GM23248 (cell line): ENCODE data around the gene CDC123. TPM values are rescaled to one million over a fixed set of nuclear protein-coding genes. Genes with fewer than 3 reads are reported as not detected.
"Not testable (repeated sequence)": the region's sequence is repeated elsewhere in the genome, so short reads cannot be mapped to it uniquely, and the experiment has no call there.

ENCODE experiments used
- DNase-seq: peaks from one replicate; pipeline ENCODE4 v3.0.0-alpha.2; 2015
- H2AFZ ChIP-seq: fragments of 200-600 bp; sonication (generic); 2 replicates; pipeline ENCODE4 v1.6.1; 2016; ENCODE audit warnings: antibody characterized with exemption
- H3F3A ChIP-seq: fragments of 200-600 bp; sonication (generic); 2 replicates; pipeline ENCODE4 v1.6.1; 2016; ENCODE audit warnings: mild to moderate bottlenecking, antibody characterized with exemption, mixed run types; ENCODE audit not compliant: insufficient read depth
- H3K27ac ChIP-seq: fragments of 200-600 bp; sonication (generic); 2 replicates; pipeline ENCODE4 v1.5.1; 2016; ENCODE audit warnings: mild to moderate bottlenecking
- H3K27me3 ChIP-seq: fragments of 200-600 bp; sonication (generic); replicated peaks from 2 replicates; pipeline ENCODE4 v1.6.1; 2016; ENCODE audit warnings: mild to moderate bottlenecking; ENCODE audit not compliant: insufficient read depth
- H3K36me3 ChIP-seq: fragments of 200-600 bp; sonication (generic); 2 replicates; pipeline ENCODE4 v1.6.1; 2016; ENCODE audit warnings: low read depth, mild to moderate bottlenecking
- H3K4me1 ChIP-seq: fragments of 200-600 bp; sonication (generic); 2 replicates; pipeline ENCODE4 v1.6.1; 2016; ENCODE audit warnings: mild to moderate bottlenecking; ENCODE audit not compliant: insufficient read depth
- H3K4me2 ChIP-seq: fragments of 200-600 bp; sonication (generic); one replicate; pipeline ENCODE4 v1.6.1; 2016; ENCODE audit warnings: mild to moderate bottlenecking; ENCODE audit not compliant: unreplicated experiment
- H3K4me3 ChIP-seq: fragments of 200-600 bp; sonication (generic); 2 replicates; pipeline ENCODE4 v1.5.1; 2016; ENCODE audit warnings: mild to moderate bottlenecking
- H3K79me2 ChIP-seq: fragments of 200-600 bp; sonication (generic); 2 replicates; pipeline ENCODE4 v1.6.1; 2016; ENCODE audit warnings: mild to moderate bottlenecking; ENCODE audit not compliant: insufficient read depth
- H3K9ac ChIP-seq: fragments of 200-600 bp; sonication (generic); 2 replicates; pipeline ENCODE4 v1.6.1; 2016; ENCODE audit warnings: mild to moderate bottlenecking
- H3K9me2 ChIP-seq: fragments of 200-600 bp; sonication (generic); 2 replicates; pipeline ENCODE4 v1.6.1; 2016; ENCODE audit warnings: mixed run types, mild to moderate bottlenecking, moderate library complexity; ENCODE audit not compliant: insufficient read depth
- H3K9me3 ChIP-seq: fragments of 200-600 bp; sonication (generic); one replicate; pipeline ENCODE4 v1.6.1; 2017; ENCODE audit warnings: low read depth
- H4K20me1 ChIP-seq: fragments of 200-600 bp; sonication (generic); 2 replicates; pipeline ENCODE4 v1.6.0; 2016; ENCODE audit not compliant: insufficient read depth
- EZH2 ChIP-seq: fragments of 200-600 bp; sonication (generic); IDR thresholded peaks from 2 replicates; pipeline ENCODE4 v1.6.1; 2018; ENCODE audit warnings: antibody characterized with exemption, mild to moderate bottlenecking; ENCODE audit not compliant: insufficient read depth, poor library complexity, severe bottlenecking
- EZH2phosphoT487 ChIP-seq: fragments of 200-600 bp; sonication (generic); IDR thresholded peaks from 2 replicates; pipeline ENCODE4 v1.6.1; 2018; ENCODE audit warnings: antibody characterized with exemption, moderate library complexity, mild to moderate bottlenecking, low read depth; ENCODE audit not compliant: insufficient read depth
- WGBS, 2 experiments: methylation state at CpG; one replicate each; pipeline ENCODE4 v1.1.6; 2015 to 2017; ENCODE audit warnings: low lambda C conversion rate in 2 of 2, low coverage in 1 of 2; ENCODE audit errors: missing lambda C conversion rate in 2 of 2; 5-methylcytosine and 5-hydroxymethylcytosine counted together
- in situ Hi-C: fragments of 300-500 bp; cut with MboI; formaldehyde crosslinking; loops from 2 replicates; pipeline ENCODE4 v1.15.0; 2020
- polyA plus RNA-seq: library from polyadenylated mRNA; unstranded; fragments of >200 nt; fragmentation: Nextera tagmentation; extraction: Ambion mirVana; gene quantifications from 2 replicates; pipeline ENCODE4 v1.2.1, GENCODE V29; 2016
- total RNA-seq: library from RNA; depleted of rRNA; stranded (reverse); fragments of >200 nt; shearing (Covaris generic); gene quantifications from 2 replicates; pipeline ENCODE4 v1.2.3, GENCODE V29; 2014

The CDC123 gene
- total and polyA plus RNA-seq, 2 experiments from 2014 or later = 100 to 146 TPM

DNA sequence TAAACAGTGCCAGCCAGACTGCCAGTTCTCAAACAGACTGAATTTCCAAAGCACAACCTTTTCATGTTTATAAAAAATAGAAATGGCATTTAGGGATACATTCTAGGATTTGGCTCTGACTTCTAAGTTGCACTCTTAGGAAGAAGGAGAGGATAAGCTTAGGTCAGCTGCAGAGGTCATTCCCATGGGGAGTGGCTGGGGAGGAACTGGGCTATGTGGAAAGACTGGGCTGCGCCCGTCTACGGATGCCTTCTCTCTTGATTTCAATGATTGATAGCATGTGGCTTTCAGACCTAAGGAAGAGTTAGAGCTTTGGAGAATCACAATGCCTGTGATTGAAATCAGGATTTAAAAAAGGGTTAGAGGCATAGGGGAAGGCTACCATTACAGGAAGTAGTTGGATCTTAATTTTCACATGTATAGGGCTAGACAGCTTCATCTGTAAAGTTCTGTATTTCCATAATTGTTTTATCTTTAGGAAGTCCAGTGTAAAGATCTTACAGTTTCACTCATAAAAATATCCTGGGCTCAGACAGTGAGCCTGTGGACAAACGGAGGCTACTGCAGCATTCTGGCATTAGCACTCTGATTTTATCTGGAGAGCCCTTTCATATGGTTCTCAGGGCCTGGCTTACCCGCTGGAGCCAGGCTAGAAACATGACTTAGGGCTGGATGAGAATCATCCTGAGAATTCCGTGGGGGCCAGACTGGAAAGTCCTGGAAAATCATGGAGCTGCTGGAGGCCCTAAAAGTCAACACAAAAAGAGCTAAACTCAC lies 29.8 kb upstream of the CDC123 start:
- Histone ChIP-seq H3K27ac (no peak overlapping the region), H4K20me1 (no peaks in the 10 kb centered on the region), H3K4me1 (no peaks in the 10 kb centered on the region), H2AFZ (no peak overlapping the region), H3K9me3 (no peaks in the 10 kb centered on the region), H3K9me2 (no peaks in the 10 kb centered on the region), H3F3A (0 out of 2 replicates have a peak, but pooled peaks cover 7% of the 10 kb centered on the region), H3K4me2 (no peak overlapping the region), H3K4me3 (no peak overlapping the region), H3K27me3 (no peaks in the 10 kb centered on the region), H3K36me3 (peaks cover 52% of the 10 kb centered on the region), H3K79me2 (no peaks in the 10 kb centered on the region), H3K9ac (no peak overlapping the region)
- no peak for DNase-seq
- WGBS, 2 experiments = 91 to 94% methylated on average over 6 of the region's 6 CpGs
- TF ChIP-seq EZH2 = no peak
- no peak for TF ChIP-seq EZH2phosphoT487
- in situ Hi-C loops = no loop called here

GRCh38 chr10:12171512-12171911 lies 24.5 kb upstream of the CDC123 start:
- H3K9me2 ChIP-seq, H3F3A ChIP-seq, in situ Hi-C loops, H3K9ac ChIP-seq, H3K9me3 ChIP-seq, H3K79me2 ChIP-seq, H3K27ac ChIP-seq, H2AFZ ChIP-seq, H3K4me3 ChIP-seq, H4K20me1 ChIP-seq, H3K4me1 ChIP-seq, DNase-seq, H3K27me3 ChIP-seq, H3K4me2 ChIP-seq: not testable (repeated sequence)
- peaks cover 58% of the 10 kb centered on the region for H3K36me3 ChIP-seq
- 97 to 100% methylated on average over 6 of the region's 6 CpGs for WGBS, 2 experiments

GRCh38 chr10:12177642-12178041 lies 18.3 kb upstream of the CDC123 start:
- 54 to 55% methylated on average over 9 of the region's 9 CpGs for WGBS, 2 experiments
- Histone ChIP-seq H3K36me3 (peaks cover 37% of the 10 kb centered on the region), H3K9ac (no peak overlapping the region), H3K27me3 (no peaks in the 10 kb centered on the region), H3K4me3 (no peak overlapping the region), H3F3A (peaks cover 7% of the 10 kb centered on the region; the same call in 1 of the 2 replicates), H2AFZ (no peak overlapping the region), H4K20me1 (no peaks in the 10 kb centered on the region), H3K4me2 (no peak overlapping the region), H3K9me3 (no peaks in the 10 kb centered on the region), H3K79me2 (no peaks in the 10 kb centered on the region), H3K9me2 (no peaks in the 10 kb centered on the region), H3K4me1 (no peaks in the 10 kb centered on the region), H3K27ac (no peak overlapping the region)
- TF ChIP-seq EZH2 = no peak
- no peak for TF ChIP-seq EZH2phosphoT487
- DNase-seq = peak; percentile 46
- in situ Hi-C loops = no loop called here

DNA sequence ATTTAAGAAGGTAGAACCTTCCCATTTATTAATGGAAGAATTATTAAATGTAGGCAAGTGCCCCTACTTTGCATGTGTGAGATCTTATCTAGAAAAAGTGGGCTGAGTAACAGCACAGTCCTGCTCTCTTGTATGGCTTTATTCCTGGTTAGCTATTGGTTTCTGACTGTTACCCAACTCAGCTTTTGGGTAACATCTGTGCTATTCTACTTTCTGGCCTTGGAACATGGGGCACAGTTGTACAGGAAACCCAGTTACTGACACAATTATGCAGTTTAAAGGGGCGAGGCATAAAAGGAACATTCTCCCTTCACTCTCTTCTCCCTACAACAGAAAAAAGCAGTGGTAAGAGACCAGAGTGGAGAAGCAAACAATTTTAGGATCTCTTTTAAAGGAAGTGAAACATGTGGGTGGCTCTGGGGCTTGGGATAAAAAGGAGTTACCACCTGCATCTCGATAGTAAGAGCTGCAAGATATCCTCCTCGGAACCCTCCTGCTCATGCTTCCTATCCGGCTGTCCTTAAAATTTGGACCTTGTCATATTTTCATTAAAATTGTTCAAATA lies 16.3 kb upstream of the CDC123 start:
- TF ChIP-seq EZH2 (no peak), EZH2phosphoT487 (no peak)
- no peaks in the 10 kb centered on the region for H3K9me2 ChIP-seq
- 98 to 99% methylated on average over 4 of the region's 4 CpGs for WGBS, 2 experiments
- no peak overlapping the region for H3K9ac ChIP-seq
- no peak overlapping the region for H3K27ac ChIP-seq
- no peaks in the 10 kb centered on the region for H3K79me2 ChIP-seq
- no peak for DNase-seq
- H2AFZ ChIP-seq = no peak overlapping the region
- H3K4me3 ChIP-seq = no peak overlapping the region
- no peak overlapping the region for H3K4me2 ChIP-seq
- no peaks in the 10 kb centered on the region for H3K9me3 ChIP-seq
- H3K4me1 ChIP-seq = no peaks in the 10 kb centered on the region
- peaks cover 7% of the 10 kb centered on the region; the same call in 1 of the 2 replicates for H3F3A ChIP-seq
- H4K20me1 ChIP-seq = no peaks in the 10 kb centered on the region
- peaks cover 36% of the 10 kb centered on the region for H3K36me3 ChIP-seq
- no peaks in the 10 kb centered on the region for H3K27me3 ChIP-seq
- in situ Hi-C loops = no loop called here
